Left ventricle myocardium inferior (tissue), 1 donor: ENCODE measurements around the gene REC114. TPM values are rescaled to one million over a fixed set of nuclear protein-coding genes. Genes with fewer than 3 reads are reported as not detected.
"Not testable (repeated sequence)": the region's sequence is repeated elsewhere in the genome, so short reads cannot be mapped to it uniquely, and the experiment has no call there.

Experiments
- DNase-seq: peaks from one replicate; pipeline ENCODE4 v3.0.0-alpha.2; 2020
- H3K27ac ChIP-seq: fragments of 200-600 bp; replicated peaks from 2 replicates; pipeline ENCODE4 v1.8.0; 2021
- H3K27me3 ChIP-seq: fragments of 200-600 bp; 2 replicates; pipeline ENCODE4 v1.8.0; 2021; ENCODE audit warnings: low read depth
- H3K36me3 ChIP-seq: fragments of 200-600 bp; 2 replicates; pipeline ENCODE4 v1.8.0; 2021
- H3K4me1 ChIP-seq: fragments of 200-600 bp; 2 replicates; pipeline ENCODE4 v1.8.0; 2021
- H3K4me3 ChIP-seq: fragments of 200-600 bp; 2 replicates; pipeline ENCODE4 v1.8.0; 2021; ENCODE audit warnings: mild to moderate bottlenecking, moderate library complexity
- H3K9me3 ChIP-seq: fragments of 200-600 bp; replicated peaks from 2 replicates; pipeline ENCODE4 v1.8.0; 2021
- intact Hi-C: fragments of 100-400 bp; cut with micrococcal nuclease; formaldehyde crosslinking; loops from one replicate; pipeline ENCODE4 v1.11.0; 2022
- total RNA-seq: library from RNA; stranded (reverse); fragmentation: NEBNext Ultra II Directional; extraction: Animal tissue kit (Norgen Biotek cat#: 25700); gene quantifications from one replicate; pipeline ENCODE4 v1.2.1, GENCODE V29; 2021
- TF ChIP-seq, protein P1 (sequence below): fragments of 200-600 bp; IDR thresholded peaks from 2 replicates; pipeline ENCODE4 v1.8.0; 2021; ENCODE audit warnings: antibody characterized with exemption, mild to moderate bottlenecking, borderline replicate concordance
- donor health status: DM: no; HTN: yes; CAD: no; lungs with severe emphysema.

REC114 gene
- total RNA-seq, 1 donor from 2014 or later = 1.4 TPM

- Histone ChIP-seq H3K27ac (peak overlapping the region; percentile 62), H3K9me3 (no peaks in the 10 kb centered on the region), H3K4me1 (peaks cover 49% of the 10 kb centered on the region), H3K4me3 (no peak overlapping the region), H3K36me3 (peaks cover 65% of the 10 kb centered on the region), H3K27me3 (no peaks in the 10 kb centered on the region)
- TF ChIP-seq, protein P1, sequence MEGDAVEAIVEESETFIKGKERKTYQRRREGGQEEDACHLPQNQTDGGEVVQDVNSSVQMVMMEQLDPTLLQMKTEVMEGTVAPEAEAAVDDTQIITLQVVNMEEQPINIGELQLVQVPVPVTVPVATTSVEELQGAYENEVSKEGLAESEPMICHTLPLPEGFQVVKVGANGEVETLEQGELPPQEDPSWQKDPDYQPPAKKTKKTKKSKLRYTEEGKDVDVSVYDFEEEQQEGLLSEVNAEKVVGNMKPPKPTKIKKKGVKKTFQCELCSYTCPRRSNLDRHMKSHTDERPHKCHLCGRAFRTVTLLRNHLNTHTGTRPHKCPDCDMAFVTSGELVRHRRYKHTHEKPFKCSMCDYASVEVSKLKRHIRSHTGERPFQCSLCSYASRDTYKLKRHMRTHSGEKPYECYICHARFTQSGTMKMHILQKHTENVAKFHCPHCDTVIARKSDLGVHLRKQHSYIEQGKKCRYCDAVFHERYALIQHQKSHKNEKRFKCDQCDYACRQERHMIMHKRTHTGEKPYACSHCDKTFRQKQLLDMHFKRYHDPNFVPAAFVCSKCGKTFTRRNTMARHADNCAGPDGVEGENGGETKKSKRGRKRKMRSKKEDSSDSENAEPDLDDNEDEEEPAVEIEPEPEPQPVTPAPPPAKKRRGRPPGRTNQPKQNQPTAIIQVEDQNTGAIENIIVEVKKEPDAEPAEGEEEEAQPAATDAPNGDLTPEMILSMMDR = no peak
- peak; percentile 60 for DNase-seq
- intact Hi-C loops = loop anchor here (10.0 kb wide), 1 partner anchor 119 kb away; no protein-coding TSS in a partner anchor
Observed at GRCh38 chr15:73575636-73576247, 132.8 kb downstream of the REC114 start.

DNA sequence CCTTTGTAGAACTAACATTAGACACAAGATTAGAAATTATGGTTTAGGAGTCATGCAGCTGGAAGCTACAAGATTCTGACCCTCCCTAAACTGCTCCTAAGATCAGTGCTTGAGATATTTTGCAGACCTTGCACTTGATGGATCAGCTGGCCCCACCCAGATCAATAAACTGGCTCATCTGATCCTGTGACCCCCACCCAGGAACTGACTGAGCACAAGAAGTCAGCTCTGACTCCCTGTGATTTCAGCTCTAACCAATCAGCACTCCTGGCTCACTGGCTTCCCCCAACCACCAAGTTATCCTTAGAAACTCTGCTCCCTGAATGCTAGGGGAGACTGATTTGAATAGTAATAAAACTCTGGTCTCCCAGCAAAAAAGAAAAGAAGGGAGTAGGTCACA lies 134.6 kb downstream of the REC114 start:
- not testable (repeated sequence) for H3K27ac ChIP-seq, H3K4me3 ChIP-seq, H3K9me3 ChIP-seq, H3K27me3 ChIP-seq, DNase-seq
- peaks cover 44% of the 10 kb centered on the region for H3K4me1 ChIP-seq
- intact Hi-C loops = loop anchor here (10.0 kb wide), 1 partner anchor 117 kb away; no protein-coding TSS in a partner anchor
- peaks cover 65% of the 10 kb centered on the region for H3K36me3 ChIP-seq

DNA sequence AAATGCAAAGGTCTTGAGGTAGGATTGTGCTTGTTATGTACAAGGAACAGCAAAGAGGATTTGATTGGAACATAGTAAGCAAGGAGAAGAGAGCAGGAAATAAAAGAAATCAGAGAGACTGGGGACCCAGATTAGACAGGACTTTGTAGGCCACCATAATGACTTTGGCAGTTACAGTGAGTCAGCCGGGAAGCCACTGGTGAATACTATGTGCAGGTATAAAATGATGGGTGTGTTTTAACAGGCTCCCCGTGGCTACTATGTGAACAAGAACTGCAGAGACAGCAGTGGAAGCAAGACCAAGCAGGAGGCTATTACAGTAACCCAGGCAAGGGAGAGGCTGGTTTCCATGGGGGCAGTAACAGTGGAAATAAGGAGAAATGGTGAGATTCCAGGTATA lies 135.1 kb downstream of the REC114 start:
- no peak overlapping the region for H3K27ac ChIP-seq
- H3K36me3 ChIP-seq = peaks cover 65% of the 10 kb centered on the region

GRCh38 chr15:73582851-73583379 lies 140.0 kb downstream of the REC114 start:
- Histone ChIP-seq H3K4me3 (no peak overlapping the region), H3K27ac (no peak overlapping the region), H3K4me1 (peaks cover 13% of the 10 kb centered on the region), H3K9me3 (no peaks in the 10 kb centered on the region), H3K36me3 (peaks cover 87% of the 10 kb centered on the region), H3K27me3 (no peaks in the 10 kb centered on the region)
- DNase-seq = no peak
- TF ChIP-seq, protein P1 = no peak
- intact Hi-C loops = no loop called here

More for the DNA sequence above, 135.1 kb downstream of the REC114 start:
- TF ChIP-seq, protein P1 = no peak
- Histone ChIP-seq H3K4me1 (peaks cover 40% of the 10 kb centered on the region), H3K4me3 (no peak overlapping the region), H3K9me3 (no peaks in the 10 kb centered on the region), H3K27me3 (no peaks in the 10 kb centered on the region)
- intact Hi-C loops = loop anchor here (10.0 kb wide), 1 partner anchor 117 kb away; no protein-coding TSS in a partner anchor
- DNase-seq = no peak

GRCh38 chr15:73583544-73583943 lies 140.6 kb downstream of the REC114 start:
- intact Hi-C loops = no loop called here
- Histone ChIP-seq H3K27me3 (no peaks in the 10 kb centered on the region), H3K4me3 (no peak overlapping the region), H3K9me3 (no peaks in the 10 kb centered on the region), H3K36me3 (peaks cover 86% of the 10 kb centered on the region), H3K4me1 (peaks cover 13% of the 10 kb centered on the region), H3K27ac (no peak overlapping the region)
- no peak for DNase-seq
- TF ChIP-seq, protein P1 = no peak
